ENCODE data around the gene JDP2.
"Not testable (repeated sequence)": the region's sequence is repeated elsewhere in the genome, so short reads cannot be mapped to it uniquely, and the experiment has no call there.

Gene JDP2, protein sequence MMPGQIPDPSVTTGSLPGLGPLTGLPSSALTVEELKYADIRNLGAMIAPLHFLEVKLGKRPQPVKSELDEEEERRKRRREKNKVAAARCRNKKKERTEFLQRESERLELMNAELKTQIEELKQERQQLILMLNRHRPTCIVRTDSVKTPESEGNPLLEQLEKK

DNA sequence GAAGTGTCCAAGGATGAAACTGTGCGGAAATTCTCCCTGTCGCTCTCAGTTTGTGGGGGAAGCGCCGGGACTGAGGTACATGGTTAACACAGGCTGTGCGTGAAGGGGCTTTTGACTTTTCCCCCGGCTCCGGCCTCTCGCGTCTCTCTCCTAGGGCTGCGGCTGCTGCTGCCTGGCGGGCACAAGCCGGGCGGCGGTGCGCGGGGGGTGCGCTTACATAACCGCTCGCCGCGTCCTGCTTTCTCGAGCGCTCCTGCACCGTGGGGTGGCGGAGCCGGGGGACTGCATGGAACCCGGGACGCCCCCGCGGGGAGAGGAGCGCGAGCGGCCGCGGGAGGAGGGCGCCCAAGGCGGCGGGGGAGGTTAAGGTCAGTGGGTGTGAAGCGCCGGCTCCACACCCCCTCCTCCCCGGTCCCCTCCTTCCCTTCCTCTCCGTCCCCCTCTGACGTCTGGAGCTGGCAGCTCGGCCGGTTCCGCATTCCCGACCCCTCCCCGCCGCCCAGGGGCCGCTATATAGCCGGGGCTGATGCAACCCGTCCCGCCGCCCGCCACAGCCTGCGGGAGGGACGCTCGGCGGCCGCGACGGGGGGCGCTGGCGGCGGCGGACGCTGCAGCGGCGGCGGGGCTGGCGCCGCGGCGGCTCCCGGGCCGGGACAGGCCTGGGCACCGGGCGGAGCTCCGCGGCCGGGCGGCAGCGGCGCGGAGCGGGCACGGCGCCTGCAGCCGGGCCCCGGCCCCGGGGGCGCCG is at the start of gene JDP2:
Gene JDP2, plus strand, starts transcription at position 541 of the 748 bp plus-strand sequence. CDS start 9,899 bp downstream, outside the sequence.
- DNase-seq (ENCODE audit: low read depth in 2 of 3, low spot score in 2 of 3), result peak in 1 of 3 experiments; percentile 10

- DNase-seq (ENCODE audit: low read depth in 2 of 3, low spot score in 2 of 3), result no peak
Observed at GRCh38 chr14:75379246-75379929, 48.4 kb upstream of the JDP2 start.

GRCh38 chr14:75379930-75380270 is 47.9 kb upstream of the JDP2 start:
- no peak for DNase-seq (ENCODE audit: low read depth in 2 of 3, low spot score in 2 of 3)

- DNase-seq (ENCODE audit: low read depth in 2 of 3, low spot score in 2 of 3), result no peak
Observed at GRCh38 chr14:75380656-75381055, 47.2 kb upstream of the JDP2 start.

- no peak for DNase-seq (ENCODE audit: low read depth in 2 of 3, low spot score in 2 of 3)
Observed at GRCh38 chr14:75381642-75382041, 46.2 kb upstream of the JDP2 start.

DNA sequence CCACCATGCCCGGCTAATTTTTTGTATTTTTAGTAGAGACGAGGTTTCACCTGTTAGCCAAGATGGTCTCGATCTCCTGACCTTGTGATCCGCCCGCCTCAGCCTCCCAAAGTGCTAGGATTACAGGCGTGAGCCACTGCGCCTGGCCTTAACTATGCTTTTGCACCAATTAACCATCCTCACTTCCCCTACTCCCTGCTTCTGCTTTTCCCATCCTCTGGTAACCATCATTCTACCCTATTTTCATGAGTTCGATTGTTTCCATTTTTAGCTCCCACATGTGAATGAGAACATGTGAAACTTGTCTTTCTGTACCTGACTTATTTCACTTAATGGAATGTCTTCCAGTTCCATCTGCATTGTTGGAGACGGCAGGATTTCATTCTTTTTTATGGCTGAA is 44.6 kb upstream of the JDP2 start:
- DNase-seq (ENCODE audit: low read depth in 2 of 3, low spot score in 2 of 3), result not testable (repeated sequence)

DNA sequence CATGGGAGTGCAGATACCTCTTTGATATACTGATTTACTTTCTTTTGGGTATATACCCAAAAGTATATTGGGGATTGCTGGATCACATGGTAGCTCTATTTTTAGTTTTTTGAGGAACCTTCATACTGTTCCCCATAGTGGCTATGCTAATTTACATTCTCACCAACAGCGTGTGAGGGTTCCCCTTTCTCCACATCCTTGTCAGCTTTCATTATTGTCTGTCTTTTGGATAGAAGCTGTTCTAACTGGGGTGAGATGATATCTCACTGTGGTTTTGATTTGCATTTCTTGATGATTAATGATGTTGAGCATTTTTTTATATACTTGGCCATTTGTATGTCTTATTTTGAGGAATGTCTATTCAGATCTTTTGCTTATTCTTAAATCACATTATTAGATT is 44.1 kb upstream of the JDP2 start:
- DNase-seq (ENCODE audit: low read depth in 2 of 3, low spot score in 2 of 3), result no peak

DNA sequence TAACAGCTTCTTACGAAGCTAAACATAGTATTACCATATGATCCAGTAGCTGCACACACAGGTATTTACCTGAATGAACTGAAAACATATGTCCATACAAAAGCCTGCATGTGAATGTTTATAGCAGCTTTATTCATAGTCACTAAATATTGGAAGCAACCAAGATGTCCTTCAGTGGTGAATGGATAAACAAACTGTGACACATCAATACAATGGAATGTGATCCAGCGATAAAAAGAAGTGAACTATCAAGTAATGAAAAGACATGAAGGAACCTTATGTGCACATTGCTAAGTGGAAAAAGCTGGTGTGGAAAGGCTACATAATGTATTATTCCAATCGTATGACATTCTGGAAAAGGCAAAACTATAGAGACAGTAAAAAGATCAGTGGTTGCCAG is 38.1 kb upstream of the JDP2 start:
- DNase-seq (ENCODE audit: low read depth in 2 of 3, low spot score in 2 of 3), result no peak

DNA sequence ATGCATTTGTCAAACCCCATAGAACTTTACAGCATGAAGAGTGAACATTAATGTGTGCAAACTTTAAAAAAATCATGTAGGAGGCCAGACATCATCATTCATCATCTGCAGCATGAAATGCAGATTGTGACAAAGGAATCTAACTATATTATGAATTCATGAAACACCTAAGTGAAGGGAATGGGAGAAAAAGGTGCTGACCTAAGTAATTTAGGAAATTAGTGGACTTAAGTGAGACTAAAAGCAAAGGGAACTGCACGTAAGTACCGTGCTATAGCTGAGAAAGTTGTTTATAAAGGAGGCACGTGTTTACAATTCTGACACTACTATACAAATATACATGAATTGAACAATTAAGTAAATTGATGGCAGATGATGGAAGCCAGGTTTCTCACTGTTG is 37.6 kb upstream of the JDP2 start:
- no peak for DNase-seq (ENCODE audit: low read depth in 2 of 3, low spot score in 2 of 3)

- DNase-seq (ENCODE audit: low read depth in 2 of 3, low spot score in 2 of 3), result no peak
Observed at GRCh38 chr14:75391953-75392352, 35.9 kb upstream of the JDP2 start.

DNA sequence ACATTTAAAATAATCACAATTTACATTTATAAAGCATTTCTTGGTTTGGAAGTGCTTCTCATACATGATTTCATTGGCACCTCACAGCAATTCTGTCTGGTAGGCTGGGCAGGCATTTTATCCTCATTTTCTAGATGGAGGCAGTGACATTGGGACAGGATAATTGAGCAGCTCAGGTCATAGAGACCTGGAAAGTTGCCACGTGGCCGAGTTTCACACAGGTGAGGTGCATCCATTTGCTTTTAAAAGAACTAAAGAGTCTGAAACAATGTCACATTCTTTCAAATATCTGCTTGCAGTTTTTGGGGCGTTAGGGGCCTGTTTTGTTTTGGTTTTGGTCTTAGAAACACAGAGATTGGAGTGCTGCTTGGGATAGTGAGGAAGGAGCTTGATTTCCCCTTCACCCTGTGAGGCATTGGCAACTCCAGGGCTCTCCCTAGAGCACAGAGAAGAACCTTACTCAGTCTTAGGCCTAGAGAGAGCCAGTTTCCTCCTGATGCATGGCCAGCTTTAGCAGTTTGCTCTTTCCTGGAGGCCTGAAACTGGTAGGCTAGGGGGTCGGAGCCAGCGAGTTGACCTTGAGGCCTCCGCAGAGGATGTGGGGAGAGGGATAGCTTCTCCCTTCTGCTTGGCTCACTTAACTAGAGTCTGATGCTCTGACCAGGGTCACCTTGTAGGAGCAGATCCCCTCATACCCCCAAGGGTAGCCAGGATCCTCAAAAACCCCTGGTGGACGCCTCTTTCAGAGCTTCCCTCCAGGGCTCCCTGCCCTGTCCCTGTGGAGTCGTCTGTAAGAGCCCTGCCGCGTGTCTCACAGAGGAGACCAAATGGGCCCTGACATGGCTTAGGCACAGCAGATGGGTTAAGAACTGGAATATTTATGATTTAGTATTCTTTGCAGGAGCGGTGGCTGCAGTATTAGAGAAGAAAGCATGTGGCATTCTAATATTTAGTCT is 34.9 kb upstream of the JDP2 start:
- DNase-seq (ENCODE audit: low read depth in 2 of 3, low spot score in 2 of 3), result no peak

- no peak for DNase-seq (ENCODE audit: low read depth in 2 of 3, low spot score in 2 of 3)
Observed at GRCh38 chr14:75393794-75394193, 34.0 kb upstream of the JDP2 start.

GRCh38 chr14:75395862-75396261 is 32.0 kb upstream of the JDP2 start:
- no peak for DNase-seq (ENCODE audit: low read depth in 2 of 3, low spot score in 2 of 3)

DNA sequence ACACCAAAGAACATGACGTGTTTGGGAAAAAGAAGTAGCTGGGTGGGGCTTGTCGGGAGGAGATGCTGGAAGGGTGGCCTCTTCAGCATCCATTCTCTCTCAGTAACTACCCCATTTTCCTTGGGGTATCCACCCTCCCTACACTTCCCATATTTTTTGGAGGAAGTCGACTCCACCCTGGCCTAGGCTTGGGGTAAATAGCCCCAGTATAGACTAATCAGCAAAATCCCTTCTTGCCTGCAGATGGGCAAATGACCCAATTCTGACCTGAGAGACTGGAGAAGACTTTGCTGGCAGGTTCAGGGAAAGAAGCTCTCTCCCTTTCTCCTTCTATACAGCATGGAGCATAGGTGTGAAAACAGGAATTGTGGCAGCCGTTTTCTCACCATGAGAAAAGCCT is 28.5 kb upstream of the JDP2 start:
- no peak for DNase-seq (ENCODE audit: low read depth in 2 of 3, low spot score in 2 of 3)

DNA sequence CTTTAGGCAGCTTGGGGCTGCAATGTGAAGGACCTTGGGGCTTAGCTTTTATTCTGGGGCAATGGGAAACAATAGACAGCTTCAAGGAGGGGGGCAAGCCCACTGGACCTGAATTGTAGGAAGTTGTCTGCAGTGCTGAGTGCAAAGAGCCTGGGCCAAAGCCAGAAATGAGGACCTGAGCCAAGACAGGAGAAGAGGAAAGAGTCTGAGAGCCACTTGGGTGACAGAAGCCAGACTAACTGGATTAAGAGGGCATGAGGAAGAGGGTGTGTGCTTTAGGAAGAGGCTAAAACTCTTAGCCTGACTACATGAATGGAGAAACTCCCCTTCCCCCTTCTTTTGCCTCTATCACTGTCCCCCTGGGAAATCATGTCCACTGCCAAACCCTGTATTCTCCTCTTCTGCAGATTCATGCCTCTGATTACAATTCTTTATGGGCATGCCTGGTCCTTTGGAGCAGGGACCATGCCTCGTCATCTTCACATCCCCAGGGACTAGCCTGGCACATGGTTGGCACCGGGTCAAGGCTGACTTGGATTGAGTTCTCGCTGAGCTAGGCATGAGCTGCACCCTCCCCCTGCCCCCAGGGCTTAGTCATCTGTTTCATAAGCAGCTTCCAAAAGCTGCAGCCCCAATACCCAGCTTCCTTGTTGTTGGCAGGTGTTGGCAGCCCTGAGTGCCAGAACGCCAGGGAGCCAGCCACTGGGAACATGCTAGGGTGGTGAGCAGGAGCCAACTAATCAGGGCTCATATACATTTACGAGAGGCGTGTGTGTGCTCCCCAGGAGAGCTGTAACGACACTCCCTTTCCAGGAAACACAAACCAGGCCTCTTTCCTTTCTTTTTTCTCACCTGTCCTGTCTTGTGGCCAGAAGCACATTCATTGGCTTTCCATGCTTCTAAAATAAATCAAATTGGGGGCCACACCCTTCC is 27.7 kb upstream of the JDP2 start:
- DNase-seq (ENCODE audit: low read depth in 2 of 3, low spot score in 2 of 3), result no peak

DNA sequence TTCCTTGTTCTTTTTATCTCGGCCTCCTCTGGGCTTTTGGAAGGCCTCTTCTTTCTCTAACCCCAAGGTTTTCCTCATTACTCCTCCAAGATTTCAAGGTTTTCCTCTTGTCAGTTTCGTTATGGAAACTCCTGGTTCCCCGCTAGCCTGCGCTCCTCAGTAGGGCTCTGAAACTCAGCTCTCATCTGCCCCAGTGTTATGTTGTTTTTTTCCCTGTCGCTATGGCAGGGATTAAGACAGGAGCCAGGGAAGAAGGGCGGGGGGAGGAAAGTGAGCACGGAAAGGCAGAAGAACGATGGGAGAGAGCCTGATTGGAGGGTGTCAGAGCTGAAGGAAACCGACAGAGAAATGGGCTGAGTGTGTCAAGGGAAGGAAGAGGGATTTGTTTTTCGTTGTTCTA is 26.5 kb upstream of the JDP2 start:
- DNase-seq (ENCODE audit: low read depth in 2 of 3, low spot score in 2 of 3), result no peak

- DNase-seq (ENCODE audit: low read depth in 2 of 3, low spot score in 2 of 3), result no peak
Observed at GRCh38 chr14:75402867-75403413, 24.9 kb upstream of the JDP2 start.

GRCh38 chr14:75404847-75405246 is 23.0 kb upstream of the JDP2 start:
- no peak for DNase-seq (ENCODE audit: low read depth in 2 of 3, low spot score in 2 of 3)

- DNase-seq (ENCODE audit: low read depth in 2 of 3, low spot score in 2 of 3), result no peak
Observed at GRCh38 chr14:75406102-75406501, 21.7 kb upstream of the JDP2 start.

DNA sequence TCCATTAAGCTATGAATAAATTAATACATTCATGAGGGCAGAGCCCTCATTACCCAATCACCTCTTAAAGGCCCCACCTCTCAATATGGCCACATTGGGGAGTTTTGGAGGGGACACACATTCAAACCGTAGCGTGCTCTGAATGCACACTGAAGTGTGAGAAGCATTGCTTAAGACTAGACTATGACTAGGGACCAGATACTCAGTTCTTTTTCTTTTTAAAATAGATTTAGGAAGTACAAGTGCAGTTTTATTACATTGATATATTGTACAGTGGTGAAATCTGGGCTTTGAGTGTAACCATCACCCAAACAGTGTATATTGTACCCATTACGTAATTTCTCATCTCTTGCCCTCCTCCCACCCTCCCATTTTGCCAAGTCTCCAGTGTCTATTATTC is 21.0 kb upstream of the JDP2 start:
- DNase-seq (ENCODE audit: low read depth in 2 of 3, low spot score in 2 of 3), result no peak

Data from activated CD8-positive, alpha-beta memory T cell treated with anti-CD3 and anti-CD28 coated beads for 48 hours (primary cell).